ENCODE measurements around the gene FBXO21. TPM values are rescaled to one million over a fixed set of nuclear protein-coding genes. Genes with fewer than 3 reads are reported as not detected.

Gene FBXO21, protein sequence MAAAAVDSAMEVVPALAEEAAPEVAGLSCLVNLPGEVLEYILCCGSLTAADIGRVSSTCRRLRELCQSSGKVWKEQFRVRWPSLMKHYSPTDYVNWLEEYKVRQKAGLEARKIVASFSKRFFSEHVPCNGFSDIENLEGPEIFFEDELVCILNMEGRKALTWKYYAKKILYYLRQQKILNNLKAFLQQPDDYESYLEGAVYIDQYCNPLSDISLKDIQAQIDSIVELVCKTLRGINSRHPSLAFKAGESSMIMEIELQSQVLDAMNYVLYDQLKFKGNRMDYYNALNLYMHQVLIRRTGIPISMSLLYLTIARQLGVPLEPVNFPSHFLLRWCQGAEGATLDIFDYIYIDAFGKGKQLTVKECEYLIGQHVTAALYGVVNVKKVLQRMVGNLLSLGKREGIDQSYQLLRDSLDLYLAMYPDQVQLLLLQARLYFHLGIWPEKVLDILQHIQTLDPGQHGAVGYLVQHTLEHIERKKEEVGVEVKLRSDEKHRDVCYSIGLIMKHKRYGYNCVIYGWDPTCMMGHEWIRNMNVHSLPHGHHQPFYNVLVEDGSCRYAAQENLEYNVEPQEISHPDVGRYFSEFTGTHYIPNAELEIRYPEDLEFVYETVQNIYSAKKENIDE
- total RNA-seq: 84.4 and 116 TPM in 2 replicates

DNA sequence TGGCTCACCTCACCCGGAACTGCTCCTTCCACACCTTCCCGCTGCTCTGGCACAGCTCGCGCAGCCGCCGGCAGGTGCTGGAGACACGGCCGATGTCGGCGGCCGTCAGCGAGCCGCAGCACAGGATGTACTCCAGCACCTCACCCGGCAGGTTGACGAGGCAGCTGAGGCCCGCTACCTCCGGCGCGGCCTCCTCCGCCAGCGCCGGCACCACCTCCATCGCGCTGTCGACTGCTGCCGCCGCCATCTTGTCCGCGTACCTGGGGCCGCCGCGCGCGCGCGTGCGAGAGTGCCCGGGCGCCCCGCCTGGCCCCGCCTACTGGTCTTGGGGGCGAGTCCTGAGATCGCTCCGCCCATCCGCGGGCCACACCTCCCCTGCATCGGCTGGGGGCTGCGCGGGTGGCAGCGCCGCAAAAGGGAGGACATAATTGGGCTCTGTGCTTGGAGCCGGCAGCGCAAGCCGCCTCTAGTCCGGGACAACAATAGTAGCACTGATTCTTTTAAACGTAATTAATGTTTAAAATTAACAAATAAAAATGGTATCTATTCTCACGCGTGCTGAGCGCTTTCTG lies at the start of gene FBXO21:
FBXO21 (minus strand) TSS at position 261 of the 572 bp plus-strand sequence; CDS start at position 247, 14 bp downstream.

Other genes with a start within 250 kb of the FBXO21 start
- not detected in 2 replicates for gene TESC, start 91.1 kb downstream of the FBXO21 start, total RNA-seq
- under 0.01 and 3.1 TPM in 2 replicates for gene NOS1, start 171.2 kb upstream of the FBXO21 start, total RNA-seq